HG03558 (cell line): ENCODE results near the gene ACSS3.
"Not testable (repeated sequence)": the region's sequence is repeated elsewhere in the genome, so short reads cannot be mapped to it uniquely, and the experiment has no call there.

Experiments used
- ATAC-seq: cut with Tn5 transposase; IDR thresholded peaks from one replicate; pipeline ENCODE4 v1.9.1; 2021; ENCODE audit warnings: moderate number of reproducible peaks; ENCODE audit not compliant: unreplicated experiment; ENCODE audit errors: extremely low read depth

The ACSS3 gene, protein sequence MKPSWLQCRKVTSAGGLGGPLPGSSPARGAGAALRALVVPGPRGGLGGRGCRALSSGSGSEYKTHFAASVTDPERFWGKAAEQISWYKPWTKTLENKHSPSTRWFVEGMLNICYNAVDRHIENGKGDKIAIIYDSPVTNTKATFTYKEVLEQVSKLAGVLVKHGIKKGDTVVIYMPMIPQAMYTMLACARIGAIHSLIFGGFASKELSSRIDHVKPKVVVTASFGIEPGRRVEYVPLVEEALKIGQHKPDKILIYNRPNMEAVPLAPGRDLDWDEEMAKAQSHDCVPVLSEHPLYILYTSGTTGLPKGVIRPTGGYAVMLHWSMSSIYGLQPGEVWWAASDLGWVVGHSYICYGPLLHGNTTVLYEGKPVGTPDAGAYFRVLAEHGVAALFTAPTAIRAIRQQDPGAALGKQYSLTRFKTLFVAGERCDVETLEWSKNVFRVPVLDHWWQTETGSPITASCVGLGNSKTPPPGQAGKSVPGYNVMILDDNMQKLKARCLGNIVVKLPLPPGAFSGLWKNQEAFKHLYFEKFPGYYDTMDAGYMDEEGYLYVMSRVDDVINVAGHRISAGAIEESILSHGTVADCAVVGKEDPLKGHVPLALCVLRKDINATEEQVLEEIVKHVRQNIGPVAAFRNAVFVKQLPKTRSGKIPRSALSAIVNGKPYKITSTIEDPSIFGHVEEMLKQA

DNA sequence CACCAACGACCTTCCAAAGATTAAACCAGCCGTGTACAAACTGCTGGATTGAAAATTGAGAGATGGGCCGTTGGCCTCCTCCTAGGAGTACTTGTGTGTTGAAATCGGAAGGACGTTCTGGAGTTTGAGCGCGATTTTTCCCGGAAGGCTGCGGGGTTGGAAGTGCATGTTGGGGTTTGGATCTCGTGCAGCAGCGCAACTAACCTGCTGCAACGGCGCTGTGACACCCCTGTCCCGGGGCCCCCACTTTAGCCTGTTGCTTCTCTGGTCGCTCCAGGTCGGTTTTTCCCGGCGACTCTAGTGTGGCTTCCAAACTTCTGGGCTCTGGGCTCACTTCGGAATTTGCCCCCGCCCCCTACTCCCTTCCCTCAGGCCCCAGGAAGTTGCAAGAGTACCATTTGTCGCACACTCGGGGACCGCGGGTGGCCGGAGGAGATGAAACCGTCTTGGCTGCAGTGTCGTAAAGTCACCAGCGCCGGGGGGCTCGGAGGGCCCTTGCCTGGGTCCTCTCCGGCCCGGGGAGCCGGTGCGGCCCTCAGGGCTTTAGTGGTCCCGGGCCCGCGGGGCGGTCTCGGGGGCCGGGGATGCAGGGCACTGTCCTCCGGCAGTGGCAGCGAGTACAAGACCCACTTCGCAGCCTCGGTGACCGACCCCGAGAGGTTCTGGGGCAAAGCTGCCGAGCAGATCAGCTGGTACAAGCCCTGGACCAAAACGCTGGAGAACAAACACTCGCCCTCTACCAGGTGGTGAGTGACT, at the start of gene ACSS3:
Gene ACSS3, plus strand, starts transcription at position 394 of the 756 bp plus-strand sequence. Its CDS starts 42 bp downstream, at position 436.
- ATAC-seq = no peak

DNA sequence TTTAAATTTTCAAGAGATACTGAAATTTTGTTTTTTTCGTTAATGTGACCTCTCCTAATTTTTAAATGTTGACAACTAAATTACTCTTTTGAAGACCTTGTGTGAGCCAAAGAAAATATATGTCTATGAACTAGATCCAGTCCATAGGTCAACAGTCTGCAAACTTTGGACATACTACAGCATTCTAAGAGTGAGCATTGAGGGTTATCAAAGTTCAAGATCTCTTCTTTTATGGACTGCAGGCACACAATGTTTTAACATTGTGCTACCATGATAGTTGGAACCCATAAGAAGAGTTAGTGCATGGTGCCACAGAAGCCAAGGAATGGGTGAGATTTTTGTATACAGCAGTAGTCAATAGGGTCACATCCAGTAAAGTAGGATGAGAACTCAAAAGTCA, 43.0 kb upstream of the ACSS3 start:
- ATAC-seq = no peak

DNA sequence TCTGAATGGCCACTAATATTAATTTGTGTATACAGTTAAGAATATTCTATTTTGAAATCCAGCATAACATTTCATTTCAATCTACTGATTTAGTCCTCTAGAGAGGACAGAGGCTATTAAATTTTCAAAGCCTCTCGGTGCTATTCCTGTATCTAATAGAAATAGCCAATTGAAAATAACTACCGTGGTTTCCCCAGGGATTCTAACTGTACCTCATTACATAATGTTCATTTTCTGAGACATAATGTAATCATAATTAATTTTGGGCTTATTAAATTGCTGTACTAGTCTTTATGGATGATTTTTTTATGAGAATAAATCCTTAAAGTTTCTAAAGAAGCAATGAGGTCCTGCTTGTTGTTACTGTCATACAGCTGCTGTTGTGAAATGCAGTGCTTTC, 38.6 kb upstream of the ACSS3 start:
- ATAC-seq = no peak

DNA sequence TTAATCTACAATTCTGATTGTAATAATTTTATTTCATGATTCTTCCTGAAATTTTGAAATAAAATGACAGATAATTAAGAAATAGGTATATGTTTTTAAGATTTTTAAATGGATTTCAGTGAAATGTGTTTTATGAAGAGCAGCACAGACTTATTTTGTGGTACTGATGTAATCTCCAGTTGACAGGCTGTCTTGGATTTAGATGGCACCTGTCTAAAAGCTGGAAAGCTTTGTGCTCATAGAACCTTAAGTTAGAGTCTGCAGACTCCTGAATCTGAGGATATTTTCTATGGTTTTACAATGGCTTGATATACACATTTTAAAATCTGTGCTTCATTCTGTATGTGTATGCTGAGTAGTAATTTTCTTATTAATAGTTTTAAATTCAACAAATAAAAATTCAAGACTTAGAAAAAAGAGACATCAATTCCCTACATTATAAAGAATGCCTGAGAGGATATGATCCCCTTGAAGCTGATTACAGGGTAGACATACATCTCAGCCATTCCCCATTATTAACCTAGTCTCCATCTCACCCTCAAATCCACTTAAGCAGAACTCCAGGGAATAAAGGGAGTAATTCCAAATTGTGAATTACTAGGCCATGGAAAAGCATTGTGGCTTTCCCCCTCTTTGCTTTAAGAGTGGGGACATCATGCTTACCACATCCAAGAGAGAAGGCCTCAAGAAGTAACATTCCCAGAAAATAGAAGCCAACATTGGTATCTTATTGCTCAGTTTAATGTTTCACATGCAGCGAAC, 33.7 kb upstream of the ACSS3 start:
- ATAC-seq = no peak

DNA sequence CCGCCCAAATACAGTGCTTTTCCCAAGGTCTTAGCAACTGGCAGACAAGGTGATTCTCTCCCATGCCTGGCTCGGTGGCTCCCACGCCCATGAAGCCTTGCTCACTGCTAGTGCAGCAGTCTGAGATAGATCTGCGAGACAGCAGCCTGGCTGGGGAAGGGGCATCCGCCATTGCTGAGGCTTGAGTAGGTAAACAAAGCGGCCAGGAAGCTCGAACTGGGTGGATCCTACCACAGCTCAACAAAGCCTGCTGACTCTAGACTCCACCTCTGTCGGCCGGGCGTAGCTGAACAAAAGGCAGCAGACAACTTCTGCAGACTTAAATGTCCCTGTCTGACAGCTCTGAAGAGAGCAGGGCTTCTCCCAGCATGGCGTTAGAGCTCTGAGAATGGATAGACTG, 12.9 kb upstream of the ACSS3 start:
- not testable (repeated sequence) for ATAC-seq

DNA sequence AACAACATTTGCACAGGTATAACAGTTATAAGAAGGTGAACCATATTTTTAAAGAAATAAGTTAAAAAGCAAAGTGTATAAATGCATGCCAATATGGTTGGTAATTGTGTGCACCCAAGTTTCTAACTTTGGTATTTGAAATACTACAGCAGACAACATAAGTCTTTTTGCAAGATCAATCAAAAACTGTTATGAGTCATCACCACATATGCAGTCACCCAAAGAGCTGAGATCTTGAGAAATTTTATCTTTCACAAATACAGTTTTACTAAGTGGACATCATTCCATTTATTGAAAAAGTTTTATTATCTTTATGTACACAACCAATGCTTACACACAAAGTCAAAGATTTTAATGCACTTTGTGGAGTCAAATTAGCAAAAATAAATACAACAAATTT, 7.0 kb upstream of the ACSS3 start:
- no peak for ATAC-seq

DNA sequence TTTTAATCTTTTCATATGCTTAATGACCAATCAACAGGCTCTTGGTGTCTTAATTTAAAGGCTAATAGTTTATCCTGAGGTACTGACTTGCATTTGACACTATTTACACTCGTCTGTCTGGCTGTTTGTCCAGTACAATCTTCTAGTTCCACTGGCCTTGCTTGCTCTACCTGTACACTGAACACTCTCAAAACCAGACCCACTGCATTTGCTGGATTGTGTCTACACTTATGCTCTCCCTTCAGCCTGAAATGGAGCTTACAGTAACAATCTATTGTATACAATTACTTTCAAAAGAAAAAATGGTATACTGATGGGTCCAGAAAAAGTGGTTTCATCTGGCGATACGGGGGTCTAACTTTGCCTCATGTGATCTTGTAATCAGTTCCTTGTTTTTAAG, 2.3 kb upstream of the ACSS3 start:
- ATAC-seq = no peak

DNA sequence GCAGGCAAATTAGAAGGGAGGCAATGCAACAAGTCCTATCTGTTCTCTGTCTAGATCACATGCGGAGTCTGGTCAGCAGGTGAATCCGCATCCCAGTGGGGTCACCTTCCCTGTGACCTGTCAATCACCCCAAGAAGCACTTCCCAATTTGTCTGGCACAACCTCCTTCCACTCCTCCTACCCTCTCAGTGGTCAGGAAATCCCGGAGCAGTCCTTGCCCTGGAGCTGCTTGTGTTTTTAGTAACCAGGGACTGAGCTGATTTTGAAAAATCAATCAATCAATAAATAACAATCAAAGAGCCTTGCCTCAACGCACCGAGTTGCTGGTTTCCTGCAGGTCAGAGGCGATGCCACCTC, 572 bp upstream of the ACSS3 start:
- ATAC-seq = no peak

DNA sequence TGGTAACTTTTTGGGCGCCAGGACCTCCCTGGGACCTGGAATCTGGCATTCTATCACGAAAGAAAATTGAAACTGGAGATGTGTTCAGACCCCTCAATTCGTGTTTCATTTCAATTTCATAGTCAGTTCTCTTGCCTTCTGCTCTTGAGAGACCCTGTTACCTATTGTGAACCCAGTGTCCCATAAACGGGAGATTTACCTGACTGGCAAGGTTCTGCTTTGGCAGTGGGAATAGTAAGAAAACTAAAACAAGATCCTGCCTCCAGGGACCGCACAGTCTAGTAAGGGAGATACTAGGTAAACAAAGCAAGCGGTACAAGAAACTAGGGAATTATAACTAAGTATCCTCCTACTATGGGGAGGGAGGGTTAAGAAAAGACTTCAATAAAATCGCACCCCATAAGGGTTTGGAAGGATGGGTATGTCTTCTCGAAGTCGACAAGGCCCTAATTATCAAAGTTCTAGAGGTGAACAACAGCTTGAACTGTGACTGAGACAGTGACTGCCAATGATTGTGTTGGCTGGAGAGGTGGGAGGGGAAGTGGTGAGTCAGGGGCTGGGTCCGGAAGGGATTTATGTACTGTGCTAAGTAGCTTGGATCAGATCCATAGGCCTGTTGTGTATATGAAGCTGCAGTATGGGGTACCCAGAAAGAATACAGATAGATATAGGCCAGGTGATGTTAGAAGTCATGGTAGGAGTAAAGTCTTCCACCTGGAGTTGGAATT, 754 bp downstream of the ACSS3 start:
- no peak for ATAC-seq

DNA sequence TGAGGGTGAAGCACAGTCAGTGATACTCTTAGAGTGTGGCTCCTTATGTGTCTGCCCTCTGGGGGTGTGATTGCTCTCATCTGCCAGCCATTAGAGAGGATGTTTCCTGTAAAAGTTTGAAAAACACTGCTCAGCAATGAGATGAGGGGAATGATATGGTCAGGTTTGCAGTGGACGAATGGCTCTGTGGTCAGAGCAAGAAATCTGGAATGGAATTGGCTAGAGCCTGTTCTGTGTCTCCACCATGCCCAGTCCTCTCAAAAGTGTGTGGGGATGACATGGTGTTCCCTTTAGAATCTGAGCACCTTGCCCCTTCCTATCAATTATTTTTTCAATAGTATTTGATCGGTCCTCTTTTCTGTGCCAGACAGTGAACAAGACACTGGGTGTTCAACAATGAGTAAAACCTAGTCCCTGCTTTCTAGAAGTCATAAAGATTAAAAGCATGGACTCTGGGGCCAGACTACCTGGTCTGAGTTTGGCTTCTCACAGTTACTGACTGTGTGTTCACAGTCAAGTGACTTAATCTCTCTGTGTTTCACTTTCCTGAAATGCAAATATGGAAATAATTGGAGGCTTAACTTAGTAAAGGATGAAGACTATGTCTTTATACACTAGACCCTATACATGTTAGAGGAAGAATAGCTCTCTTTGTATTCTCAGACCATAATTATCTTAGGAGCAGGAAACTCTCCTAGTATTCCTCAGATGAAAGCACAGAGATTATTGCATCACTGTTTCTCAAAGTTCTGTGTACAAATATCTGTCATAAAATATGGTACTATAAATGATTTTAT, 1.6 kb downstream of the ACSS3 start:
- ATAC-seq = no peak

DNA sequence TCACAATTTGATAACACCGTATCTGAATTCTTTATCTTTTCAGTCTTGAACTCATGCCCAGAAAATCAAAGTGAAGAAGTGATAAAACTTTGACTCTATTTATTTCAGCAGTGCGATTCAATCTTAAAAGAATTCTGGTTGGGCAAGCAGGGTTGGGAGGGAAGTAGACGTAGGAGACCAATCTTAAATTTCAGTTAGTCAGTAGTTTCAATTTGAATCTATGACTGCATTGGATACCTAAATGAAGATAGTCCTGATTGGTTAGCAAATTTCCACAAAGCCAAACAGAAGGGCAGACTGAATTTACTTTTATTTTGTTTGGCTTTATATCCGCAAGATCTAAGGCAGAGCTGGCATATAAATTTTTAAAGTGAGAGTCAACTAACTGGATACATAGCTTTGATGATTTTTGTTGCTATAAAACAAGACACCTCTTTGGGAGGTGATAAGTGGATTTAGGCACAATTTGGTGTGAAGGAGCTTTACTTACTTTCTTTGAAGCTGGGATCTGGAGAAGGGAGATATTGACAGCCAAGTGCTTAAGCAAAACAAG, 2.6 kb downstream of the ACSS3 start:
- no peak for ATAC-seq

DNA sequence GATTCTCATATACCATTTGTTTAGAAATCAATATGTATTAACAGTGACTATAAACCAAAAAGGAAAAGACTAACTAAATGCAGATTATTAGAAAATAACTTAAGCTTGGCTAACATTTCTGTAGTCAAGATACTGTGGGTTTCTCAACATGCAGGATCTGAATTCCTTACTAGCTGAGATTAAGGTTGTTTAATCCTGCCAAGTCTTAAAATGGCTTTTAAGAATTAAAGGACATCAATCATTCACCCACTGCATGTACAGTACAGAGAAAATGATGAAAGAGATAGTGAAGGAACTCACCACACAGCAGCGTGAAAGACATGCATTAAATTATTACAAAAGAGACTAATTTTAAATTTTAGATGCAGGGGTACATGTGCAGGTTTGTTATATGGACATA, 3.8 kb downstream of the ACSS3 start:
- no peak for ATAC-seq

DNA sequence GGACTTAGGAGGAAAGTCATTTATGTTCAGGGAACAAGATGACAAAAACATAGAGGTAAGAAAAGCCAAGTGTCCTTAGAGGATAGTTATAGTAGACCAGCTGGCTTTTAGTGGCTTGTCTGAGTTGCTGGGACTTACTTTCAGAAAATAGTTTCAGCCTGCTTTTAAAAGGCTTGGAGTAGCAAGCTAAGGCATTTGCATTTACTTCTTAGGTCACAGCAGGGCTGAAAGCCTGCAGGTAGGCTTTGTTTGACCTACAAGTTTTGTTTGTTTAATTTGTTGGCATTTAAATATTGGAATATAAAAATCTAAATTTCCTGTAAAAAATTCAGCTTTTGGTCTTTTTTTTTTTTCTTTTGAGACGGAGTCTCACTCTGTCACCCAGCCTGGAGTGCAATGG, 5.1 kb downstream of the ACSS3 start:
- no peak for ATAC-seq

DNA sequence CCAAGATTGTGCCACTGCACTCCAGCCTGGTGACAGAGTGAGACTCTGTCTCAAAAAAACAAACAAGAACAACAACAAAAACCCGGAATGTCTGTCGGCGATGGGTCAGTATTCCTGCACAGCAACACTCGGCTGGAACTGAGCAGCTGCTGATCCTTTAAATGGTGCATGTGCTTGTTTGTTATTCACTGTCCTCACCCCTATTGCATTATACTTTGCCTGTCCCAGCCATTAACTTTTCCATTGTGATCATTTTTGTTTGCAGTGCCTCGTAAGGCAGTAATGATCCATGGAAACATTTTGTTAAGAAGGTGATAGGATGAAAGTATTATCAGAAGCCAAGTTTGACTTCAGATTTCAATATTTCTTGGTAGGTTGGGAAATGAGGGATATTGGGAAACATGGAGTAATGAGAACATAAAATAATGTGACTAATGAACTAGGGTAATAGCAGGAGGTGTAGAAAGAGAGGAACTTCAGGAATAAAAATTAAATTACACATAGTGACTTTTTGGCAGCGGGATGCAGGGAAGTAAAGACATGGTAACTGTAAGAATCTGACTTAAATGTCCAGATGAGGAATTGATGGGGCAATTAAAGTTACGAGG, 6.1 kb downstream of the ACSS3 start:
- no peak for ATAC-seq

DNA sequence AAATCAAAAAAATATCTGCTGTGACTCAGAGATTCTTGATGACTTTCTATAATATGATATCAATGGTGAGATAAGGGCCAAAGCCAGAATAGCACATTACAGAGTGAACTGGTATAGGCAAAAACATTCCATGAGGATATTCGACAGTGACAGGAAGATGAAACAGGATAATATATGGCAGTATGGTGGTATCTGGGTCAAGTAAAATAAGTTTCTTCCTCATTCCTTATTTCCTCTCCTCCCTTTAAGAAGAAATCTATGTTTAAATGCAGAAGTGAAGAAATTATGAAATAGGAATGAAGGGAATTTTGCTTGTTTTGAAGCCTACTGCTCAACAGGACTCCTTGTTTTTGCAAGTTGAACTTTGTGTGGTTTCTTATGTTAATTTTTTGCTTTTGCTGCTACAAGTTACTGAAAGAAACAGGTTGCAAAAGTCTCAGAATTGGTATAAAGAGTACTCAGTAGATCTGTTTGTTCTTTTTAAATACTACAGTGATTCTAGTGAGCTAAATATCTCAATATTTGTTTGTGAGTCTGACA, 7.0 kb downstream of the ACSS3 start:
- ATAC-seq = no peak

DNA sequence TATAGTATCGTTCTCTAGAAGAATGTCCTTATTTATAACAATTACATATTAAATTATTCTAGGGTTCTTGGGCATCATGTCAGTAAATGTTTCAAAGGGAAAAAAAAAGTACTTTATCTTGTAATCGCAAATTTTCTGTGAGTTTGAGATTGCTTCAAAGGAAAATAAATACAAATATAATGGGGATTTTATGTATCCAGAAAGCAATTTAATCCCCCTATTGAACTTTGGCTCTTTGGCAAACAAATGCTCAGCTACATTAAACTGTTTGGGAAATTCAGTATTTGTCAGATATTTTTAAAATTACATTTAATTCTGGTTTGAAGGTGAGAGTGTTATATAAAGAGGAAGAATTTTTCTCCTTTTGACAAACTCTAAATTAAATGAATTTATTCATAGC, 8.0 kb downstream of the ACSS3 start:
- no peak for ATAC-seq

DNA sequence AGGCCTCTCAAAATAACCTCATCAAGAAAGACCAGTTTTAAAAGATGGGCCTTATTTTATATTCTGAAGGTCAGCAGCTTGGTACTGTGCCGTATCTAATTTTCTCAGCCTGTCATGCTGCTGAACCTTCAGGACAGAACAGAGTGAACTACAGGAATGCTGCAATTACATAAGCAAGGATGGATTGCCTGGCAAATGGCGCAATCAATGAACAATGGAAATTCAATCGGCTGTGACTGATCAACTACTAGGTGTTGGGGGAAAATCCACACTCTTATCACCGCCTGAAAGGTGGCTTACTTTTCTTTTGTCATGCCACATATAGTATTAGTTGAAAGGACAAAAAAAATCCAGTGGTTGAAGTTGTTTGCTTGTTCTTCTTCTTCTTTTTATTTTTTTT, 8.5 kb downstream of the ACSS3 start:
- ATAC-seq = no peak

DNA sequence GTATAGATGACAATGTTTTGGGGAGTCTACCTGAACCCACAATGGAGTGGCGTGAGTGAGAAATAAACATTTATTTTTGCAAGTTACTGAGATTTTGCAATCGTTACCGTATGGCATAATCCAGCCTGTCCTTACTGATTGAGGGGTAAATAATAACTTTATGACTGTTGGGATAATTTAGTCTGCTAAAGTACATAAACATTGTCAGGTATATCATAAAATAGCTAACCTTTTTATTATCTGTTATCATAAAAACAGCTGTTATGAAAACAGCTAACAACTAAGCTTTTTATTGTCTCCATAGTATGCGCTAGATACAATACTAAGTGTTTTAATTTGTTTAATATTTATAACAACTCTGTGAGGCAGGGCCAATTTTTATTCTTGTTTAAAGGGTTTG, 10.3 kb downstream of the ACSS3 start:
- no peak for ATAC-seq
